Osteocyte (in vitro differentiated cells): ENCODE measurements around the gene DAPL1. TPM values are rescaled to one million over a fixed set of nuclear protein-coding genes. Genes with fewer than 3 reads are reported as not detected.

Experiments used
- DNase-seq: peaks from one replicate; pipeline ENCODE4 v3.0.0; 2021; ENCODE audit warnings: mixed read lengths; ENCODE audit not compliant: unreplicated experiment; ENCODE audit errors: extremely low spot score
- H3K27ac Mint-ChIP-seq: one replicate; pipeline ENCODE4 v1.8.0; 2021; ENCODE audit warnings: mild to moderate bottlenecking, mixed read lengths; ENCODE audit not compliant: unreplicated experiment
- H3K27me3 Mint-ChIP-seq: one replicate; pipeline ENCODE4 v1.8.0; 2021; ENCODE audit warnings: mixed read lengths; ENCODE audit not compliant: unreplicated experiment
- H3K36me3 Mint-ChIP-seq: one replicate; pipeline ENCODE4 v1.8.0; 2021; ENCODE audit warnings: mixed read lengths; ENCODE audit not compliant: unreplicated experiment
- H3K4me1 Mint-ChIP-seq: one replicate; pipeline ENCODE4 v1.8.0; 2021; ENCODE audit warnings: mixed read lengths; ENCODE audit not compliant: unreplicated experiment
- H3K4me3 Mint-ChIP-seq: one replicate; pipeline ENCODE4 v1.8.0; 2021; ENCODE audit warnings: mild to moderate bottlenecking, moderate library complexity, mixed read lengths; ENCODE audit not compliant: unreplicated experiment
- H3K9me3 Mint-ChIP-seq: one replicate; pipeline ENCODE4 v1.8.0; 2021; ENCODE audit warnings: mixed read lengths; ENCODE audit not compliant: unreplicated experiment
- total RNA-seq: library from RNA; stranded (reverse); gene quantifications from 2 replicates; pipeline ENCODE4 v1.2.1, GENCODE V29; 2021
- TF ChIP-seq, protein P1 (sequence below): fragments of 200-600 bp; sonication (generic); IDR thresholded peaks from 2 replicates; pipeline ENCODE4 v1.5.0; 2021; ENCODE audit warnings: antibody characterized with exemption, mild to moderate bottlenecking, moderate library complexity

Gene DAPL1
- total RNA-seq, 1 donor from 2014 or later: not detected

DNA sequence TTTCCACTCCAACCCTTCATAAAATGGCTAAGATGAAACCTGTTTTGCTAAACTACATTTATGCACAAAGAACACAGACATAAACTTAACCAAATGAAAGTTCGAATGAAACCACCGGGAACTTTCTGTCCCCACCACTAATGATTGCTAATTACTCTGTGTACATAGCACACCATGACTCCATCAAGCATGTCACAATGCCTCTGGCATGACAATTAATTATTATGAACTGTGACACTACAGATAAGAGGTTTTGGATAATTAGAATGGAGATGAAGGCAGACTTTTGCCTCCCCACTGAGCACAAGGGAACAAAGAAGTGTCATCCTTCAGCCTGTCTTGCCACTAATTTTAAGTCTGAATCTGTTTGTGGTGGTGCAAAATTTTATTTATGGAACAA is 1.5 kb downstream of the DAPL1 start:
- Mint-ChIP-seq H3K36me3 (no peaks in the 10 kb centered on the region), H3K27ac (no peak overlapping the region), H3K9me3 (no peaks in the 10 kb centered on the region), H3K4me1 (peaks cover 3% of the 10 kb centered on the region), H3K4me3 (no peak overlapping the region), H3K27me3 (peaks cover 56% of the 10 kb centered on the region)
- TF ChIP-seq, protein P1, sequence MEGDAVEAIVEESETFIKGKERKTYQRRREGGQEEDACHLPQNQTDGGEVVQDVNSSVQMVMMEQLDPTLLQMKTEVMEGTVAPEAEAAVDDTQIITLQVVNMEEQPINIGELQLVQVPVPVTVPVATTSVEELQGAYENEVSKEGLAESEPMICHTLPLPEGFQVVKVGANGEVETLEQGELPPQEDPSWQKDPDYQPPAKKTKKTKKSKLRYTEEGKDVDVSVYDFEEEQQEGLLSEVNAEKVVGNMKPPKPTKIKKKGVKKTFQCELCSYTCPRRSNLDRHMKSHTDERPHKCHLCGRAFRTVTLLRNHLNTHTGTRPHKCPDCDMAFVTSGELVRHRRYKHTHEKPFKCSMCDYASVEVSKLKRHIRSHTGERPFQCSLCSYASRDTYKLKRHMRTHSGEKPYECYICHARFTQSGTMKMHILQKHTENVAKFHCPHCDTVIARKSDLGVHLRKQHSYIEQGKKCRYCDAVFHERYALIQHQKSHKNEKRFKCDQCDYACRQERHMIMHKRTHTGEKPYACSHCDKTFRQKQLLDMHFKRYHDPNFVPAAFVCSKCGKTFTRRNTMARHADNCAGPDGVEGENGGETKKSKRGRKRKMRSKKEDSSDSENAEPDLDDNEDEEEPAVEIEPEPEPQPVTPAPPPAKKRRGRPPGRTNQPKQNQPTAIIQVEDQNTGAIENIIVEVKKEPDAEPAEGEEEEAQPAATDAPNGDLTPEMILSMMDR: no peak
- DNase-seq: no peak

DNA sequence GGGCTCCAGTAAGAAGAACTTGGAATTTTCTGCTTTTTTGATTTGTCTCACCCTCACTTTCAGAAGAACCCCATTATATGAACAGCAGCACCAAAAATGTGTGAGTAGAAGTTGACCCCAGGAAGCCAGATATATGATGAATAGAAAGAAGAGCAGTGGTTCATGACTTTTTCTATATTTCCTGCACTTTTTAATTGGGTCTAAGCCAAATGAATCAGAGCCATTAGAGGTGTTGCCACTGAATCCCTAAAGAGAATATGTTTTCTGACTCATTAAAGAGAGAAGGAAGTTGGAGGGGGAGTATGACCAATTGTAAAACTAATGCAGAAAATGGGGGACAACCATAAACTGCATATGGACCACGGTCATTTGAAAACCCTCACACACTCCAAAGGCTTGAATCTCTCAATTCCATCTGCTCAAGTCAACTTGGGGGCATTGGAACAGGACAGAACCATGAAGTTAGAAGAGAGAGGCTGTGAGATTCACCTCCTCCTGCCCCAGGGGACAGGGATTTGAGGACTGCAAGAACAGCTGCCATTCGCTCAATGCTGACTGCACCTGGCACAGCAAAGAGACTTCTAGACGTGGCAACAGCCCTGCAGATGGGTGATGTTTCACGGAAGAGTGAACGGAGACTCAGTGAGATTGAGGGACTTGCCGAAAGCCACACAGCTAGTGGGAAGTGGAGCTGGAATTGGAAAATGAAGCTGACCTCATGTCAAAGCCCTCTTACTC is 3.0 kb downstream of the DAPL1 start:
- H3K9me3 Mint-ChIP-seq: no peaks in the 10 kb centered on the region
- H3K4me3 Mint-ChIP-seq: no peak overlapping the region
- DNase-seq: no peak
- H3K4me1 Mint-ChIP-seq: peaks cover 7% of the 10 kb centered on the region
- H3K36me3 Mint-ChIP-seq: no peaks in the 10 kb centered on the region
- TF ChIP-seq, protein P1: no peak
- peaks cover 56% of the 10 kb centered on the region for H3K27me3 Mint-ChIP-seq
- no peak overlapping the region for H3K27ac Mint-ChIP-seq

DNA sequence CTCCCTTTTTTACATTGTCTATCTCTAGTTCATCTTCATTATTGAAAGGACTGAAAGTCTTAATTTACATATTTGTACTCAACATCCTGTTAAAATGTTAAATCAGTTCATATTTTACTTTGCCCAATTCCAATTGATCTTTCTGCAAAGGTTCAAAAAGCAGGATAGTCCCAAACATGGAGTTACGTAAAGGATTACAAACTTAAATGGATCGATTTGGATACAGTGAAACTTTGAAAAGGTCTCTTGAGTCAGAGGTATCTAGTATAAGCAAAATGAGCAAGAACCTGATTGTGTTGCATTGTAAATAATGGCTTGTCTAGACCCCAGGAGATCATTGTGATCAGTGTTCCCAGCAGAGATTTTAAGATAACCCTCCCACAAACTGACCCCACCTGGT is 4.1 kb downstream of the DAPL1 start:
- no peak for DNase-seq
- Mint-ChIP-seq H3K4me1 (peaks cover 7% of the 10 kb centered on the region), H3K27me3 (peaks cover 48% of the 10 kb centered on the region), H3K36me3 (no peaks in the 10 kb centered on the region), H3K27ac (no peak overlapping the region), H3K9me3 (no peaks in the 10 kb centered on the region), H3K4me3 (no peak overlapping the region)
- TF ChIP-seq, protein P1: no peak

DNA sequence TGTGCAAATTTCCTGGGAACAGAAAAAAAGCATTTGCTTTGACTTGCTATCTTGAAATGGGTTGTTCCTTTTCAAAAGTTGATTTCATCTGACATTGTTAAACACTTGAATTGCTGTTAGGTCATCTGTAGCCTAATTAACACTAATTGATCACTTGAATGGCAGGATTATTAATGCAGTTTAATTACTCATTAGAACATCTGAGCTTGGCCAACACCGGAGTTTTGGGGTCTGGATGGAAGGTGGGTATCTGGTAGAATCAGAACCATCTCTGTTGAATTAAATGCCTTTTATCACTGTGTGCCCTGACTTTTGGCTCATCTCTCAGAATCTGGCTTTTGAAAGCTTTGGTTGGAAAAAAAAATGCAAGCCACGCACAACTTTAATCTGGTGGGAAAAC is 8.4 kb downstream of the DAPL1 start:
- H3K27ac Mint-ChIP-seq: no peak overlapping the region
- no peaks in the 10 kb centered on the region for H3K36me3 Mint-ChIP-seq
- H3K4me3 Mint-ChIP-seq: no peak overlapping the region
- no peak for DNase-seq
- TF ChIP-seq, protein P1: no peak
- H3K27me3 Mint-ChIP-seq: peaks cover 19% of the 10 kb centered on the region
- H3K4me1 Mint-ChIP-seq: peaks cover 11% of the 10 kb centered on the region
- H3K9me3 Mint-ChIP-seq: no peaks in the 10 kb centered on the region

DNA sequence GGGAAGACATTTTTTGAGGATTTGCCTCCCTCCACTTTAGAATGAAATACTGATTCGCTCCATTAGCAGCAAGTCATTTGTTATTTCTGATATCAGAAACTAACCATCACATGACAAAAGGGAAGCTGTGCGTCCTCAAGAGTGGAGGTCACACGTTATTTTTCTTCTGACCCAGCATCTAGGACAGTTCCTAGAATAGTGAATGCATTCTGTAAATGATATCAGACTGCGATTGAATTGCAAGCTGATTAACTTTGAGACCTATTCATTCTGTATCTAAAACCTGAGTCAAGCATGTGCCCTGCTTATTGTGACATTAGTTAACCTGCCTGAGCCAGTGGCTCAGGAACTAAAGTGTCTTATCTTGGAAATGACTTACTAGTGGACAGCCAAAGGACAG is 10.1 kb downstream of the DAPL1 start:
- peaks cover 9% of the 10 kb centered on the region for H3K27me3 Mint-ChIP-seq
- no peaks in the 10 kb centered on the region for H3K9me3 Mint-ChIP-seq
- no peak overlapping the region for H3K4me3 Mint-ChIP-seq
- no peak for DNase-seq
- no peak overlapping the region for H3K27ac Mint-ChIP-seq
- TF ChIP-seq, protein P1: no peak
- peaks cover 11% of the 10 kb centered on the region for H3K4me1 Mint-ChIP-seq
- H3K36me3 Mint-ChIP-seq: no peaks in the 10 kb centered on the region
